Osteoblast (primary cell): ENCODE results near the gene CACNA1S. TPM values are rescaled to one million over a fixed set of nuclear protein-coding genes. Genes with fewer than 3 reads are reported as not detected.

ENCODE experiments used
- DNase-seq: peaks from one replicate; pipeline ENCODE4 v3.0.0; 2011; ENCODE audit warnings: low spot score, mixed read lengths; ENCODE audit not compliant: insufficient read length; ENCODE audit errors: missing footprints
- H2AFZ ChIP-seq: 2 replicates; pipeline ENCODE4 v1.6.0; 2011; ENCODE audit warnings: mild to moderate bottlenecking, low read length
- H3K27ac ChIP-seq: 2 replicates; pipeline ENCODE4 v1.5.1; 2011; ENCODE audit warnings: mild to moderate bottlenecking, low read depth, low read length, moderate library complexity
- H3K27me3 ChIP-seq: 2 replicates; pipeline ENCODE4 v1.6.0; 2012; ENCODE audit warnings: mild to moderate bottlenecking, control low read depth, inconsistent platforms, low read length, moderate library complexity; ENCODE audit not compliant: insufficient read depth
- H3K36me3 ChIP-seq: 2 replicates; pipeline ENCODE4 v1.5.1; 2011; ENCODE audit warnings: mild to moderate bottlenecking, low read length, control low read depth, moderate library complexity; ENCODE audit not compliant: insufficient read depth
- H3K4me1 ChIP-seq: 2 replicates; pipeline ENCODE4 v1.5.1; 2011; ENCODE audit warnings: mild to moderate bottlenecking, low read length, control low read depth, moderate library complexity; ENCODE audit not compliant: insufficient read depth
- H3K4me2 ChIP-seq: 2 replicates; pipeline ENCODE4 v1.6.0; 2011; ENCODE audit warnings: mild to moderate bottlenecking, low read length; ENCODE audit not compliant: insufficient read depth
- H3K4me3 ChIP-seq: fragments of 200-600 bp; sonication (generic); 3 replicates; pipeline ENCODE4 v1.5.1; 2012; ENCODE audit warnings: mild to moderate bottlenecking, low read length, inconsistent platforms; ENCODE audit not compliant: insufficient read depth
- H3K79me2 ChIP-seq: 2 replicates; pipeline ENCODE4 v1.6.0; 2012; ENCODE audit warnings: mild to moderate bottlenecking, low read length, control low read depth, inconsistent platforms; ENCODE audit not compliant: insufficient read depth
- H3K9me3 ChIP-seq: 2 replicates; pipeline ENCODE4 v1.5.1; 2011; ENCODE audit warnings: low read depth, low read length, control low read depth
- H4K20me1 ChIP-seq: 2 replicates; pipeline ENCODE4 v1.6.0; 2012; ENCODE audit warnings: mild to moderate bottlenecking, low read length, control low read depth; ENCODE audit not compliant: insufficient read depth
- total RNA-seq: library from RNA; depleted of rRNA; stranded (reverse); fragments of >200 nt; gene quantifications from 2 replicates; pipeline ENCODE4 v1.2.3, GENCODE V29; 2012
- TF ChIP-seq, protein P1 (sequence below): IDR thresholded peaks from 2 replicates; pipeline ENCODE4 v1.5.1; 2011; ENCODE audit warnings: mild to moderate bottlenecking, low read depth, low read length, moderate library complexity; ENCODE audit errors: extremely low read depth

CACNA1S gene
- total RNA-seq, 1 donor: not detected

- TF ChIP-seq, protein P1, sequence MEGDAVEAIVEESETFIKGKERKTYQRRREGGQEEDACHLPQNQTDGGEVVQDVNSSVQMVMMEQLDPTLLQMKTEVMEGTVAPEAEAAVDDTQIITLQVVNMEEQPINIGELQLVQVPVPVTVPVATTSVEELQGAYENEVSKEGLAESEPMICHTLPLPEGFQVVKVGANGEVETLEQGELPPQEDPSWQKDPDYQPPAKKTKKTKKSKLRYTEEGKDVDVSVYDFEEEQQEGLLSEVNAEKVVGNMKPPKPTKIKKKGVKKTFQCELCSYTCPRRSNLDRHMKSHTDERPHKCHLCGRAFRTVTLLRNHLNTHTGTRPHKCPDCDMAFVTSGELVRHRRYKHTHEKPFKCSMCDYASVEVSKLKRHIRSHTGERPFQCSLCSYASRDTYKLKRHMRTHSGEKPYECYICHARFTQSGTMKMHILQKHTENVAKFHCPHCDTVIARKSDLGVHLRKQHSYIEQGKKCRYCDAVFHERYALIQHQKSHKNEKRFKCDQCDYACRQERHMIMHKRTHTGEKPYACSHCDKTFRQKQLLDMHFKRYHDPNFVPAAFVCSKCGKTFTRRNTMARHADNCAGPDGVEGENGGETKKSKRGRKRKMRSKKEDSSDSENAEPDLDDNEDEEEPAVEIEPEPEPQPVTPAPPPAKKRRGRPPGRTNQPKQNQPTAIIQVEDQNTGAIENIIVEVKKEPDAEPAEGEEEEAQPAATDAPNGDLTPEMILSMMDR: no peak
- DNase-seq: peak; percentile 69
- Histone ChIP-seq H4K20me1 (no peaks in the 10 kb centered on the region), H3K27me3 (peaks cover 51% of the 10 kb centered on the region), H3K9me3 (no peaks in the 10 kb centered on the region), H3K27ac (no peak overlapping the region), H3K4me2 (no peak overlapping the region), H2AFZ (no peak overlapping the region), H3K4me1 (no peaks in the 10 kb centered on the region), H3K79me2 (no peaks in the 10 kb centered on the region), H3K4me3 (no peak overlapping the region), H3K36me3 (no peaks in the 10 kb centered on the region)
Measured at GRCh38 chr1:201013991-201014815, 98.0 kb downstream of the CACNA1S start.

- Histone ChIP-seq H3K4me3 (no peak overlapping the region), H3K27ac (no peak overlapping the region), H3K79me2 (no peaks in the 10 kb centered on the region), H2AFZ (no peak overlapping the region), H3K9me3 (no peaks in the 10 kb centered on the region), H3K27me3 (peaks cover 48% of the 10 kb centered on the region), H3K4me1 (no peaks in the 10 kb centered on the region), H3K36me3 (no peaks in the 10 kb centered on the region), H3K4me2 (no peak overlapping the region), H4K20me1 (no peaks in the 10 kb centered on the region)
- TF ChIP-seq, protein P1: no peak
- DNase-seq: peak; percentile 71
Measured at GRCh38 chr1:201013031-201013485, 99.2 kb downstream of the CACNA1S start.

GRCh38 chr1:201011616-201012015 lies 100.6 kb downstream of the CACNA1S start:
- Histone ChIP-seq H3K4me1 (no peaks in the 10 kb centered on the region), H2AFZ (no peak overlapping the region), H4K20me1 (no peaks in the 10 kb centered on the region), H3K27me3 (peaks cover 42% of the 10 kb centered on the region), H3K79me2 (no peaks in the 10 kb centered on the region), H3K9me3 (no peaks in the 10 kb centered on the region), H3K36me3 (no peaks in the 10 kb centered on the region), H3K4me3 (no peak overlapping the region), H3K4me2 (no peak overlapping the region), H3K27ac (no peak overlapping the region)
- TF ChIP-seq, protein P1: no peak
- peak; percentile 35 for DNase-seq

DNA sequence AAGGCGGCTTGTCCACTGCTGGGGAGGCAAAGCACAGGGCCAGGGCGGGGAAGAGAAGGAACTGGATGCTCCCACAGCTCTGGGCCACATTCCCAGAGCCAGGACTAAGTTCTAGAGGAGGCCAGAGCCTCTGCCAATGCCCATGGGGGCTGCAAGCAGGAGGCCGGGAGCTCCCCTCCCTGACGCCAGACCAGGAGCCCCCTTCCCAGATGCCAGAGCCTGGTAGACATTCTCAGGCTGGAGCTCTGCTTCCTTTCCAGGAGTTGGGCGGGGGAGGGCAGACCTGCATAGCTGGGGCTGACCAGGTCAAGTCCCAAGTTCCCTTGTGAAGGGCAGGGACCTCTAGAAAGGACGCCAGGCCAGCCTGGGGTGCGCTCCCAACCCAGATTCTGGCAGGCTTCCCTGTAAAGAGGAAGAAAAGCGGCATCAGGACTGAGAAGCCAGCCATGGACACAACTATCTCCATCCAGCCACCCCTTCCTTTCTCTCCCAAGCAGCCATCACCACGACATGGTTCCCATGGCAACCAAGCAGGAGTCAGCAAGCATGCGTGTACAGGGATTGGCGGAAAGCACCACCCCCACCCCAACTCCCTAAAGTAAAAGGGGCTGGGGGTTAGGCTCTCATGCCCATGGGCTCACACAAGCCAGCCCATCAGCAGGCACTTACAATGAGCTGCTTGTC lies 102.1 kb downstream of the CACNA1S start:
- no peaks in the 10 kb centered on the region for H3K9me3 ChIP-seq
- H3K4me2 ChIP-seq: no peak overlapping the region
- H3K79me2 ChIP-seq: no peaks in the 10 kb centered on the region
- no peaks in the 10 kb centered on the region for H3K4me1 ChIP-seq
- no peak overlapping the region for H3K4me3 ChIP-seq
- H4K20me1 ChIP-seq: no peaks in the 10 kb centered on the region
- TF ChIP-seq, protein P1: no peak
- no peak overlapping the region for H3K27ac ChIP-seq
- no peaks in the 10 kb centered on the region for H3K36me3 ChIP-seq
- H2AFZ ChIP-seq: no peak overlapping the region
- DNase-seq: peak; percentile 47
- H3K27me3 ChIP-seq: peaks cover 27% of the 10 kb centered on the region
